ENCODE results near the gene SLC5A2.

- TF ChIP-seq TAF1 (IDR thresholded peaks at IDR 0.05; ENCODE audit: borderline replicate concordance, insufficient read depth, low read length): no peak
- no peak for TF ChIP-seq POLR2AphosphoS5 (IDR thresholded peaks at IDR 0.05; ENCODE audit: low read depth, low read length)
- TF ChIP-seq REST (IDR thresholded peaks at IDR 0.05; ENCODE audit: insufficient read depth in 1 of 2, low read depth in 2 of 2, low read length in 2 of 2): no peak
- no peak for TF ChIP-seq SIN3A (IDR thresholded peaks at IDR 0.05; ENCODE audit: borderline replicate concordance, insufficient read depth, low read length)
Measured at GRCh38 chr16:31499928-31500327, 17.0 kb downstream of the SLC5A2 start.

Data from PFSK-1 (cell line).